Stimulated activated CD4-positive, alpha-beta T cell treated with anti-CD3 and anti-CD28 coated beads, Interleukin-12 subunit alpha, Interleukin-12 subunit beta, amount 100 ng/mL, for 48 hours (primary cell): Measurements from ENCODE around the gene RAD51AP1.

Experiments used
- DNase-seq, 3 donors: peaks; one replicate each; pipeline ENCODE4 v3.0.0-alpha.2; 2020; ENCODE audit warnings: low read depth in 2 of 3, low spot score in 1 of 3

RAD51AP1 gene

DNA sequence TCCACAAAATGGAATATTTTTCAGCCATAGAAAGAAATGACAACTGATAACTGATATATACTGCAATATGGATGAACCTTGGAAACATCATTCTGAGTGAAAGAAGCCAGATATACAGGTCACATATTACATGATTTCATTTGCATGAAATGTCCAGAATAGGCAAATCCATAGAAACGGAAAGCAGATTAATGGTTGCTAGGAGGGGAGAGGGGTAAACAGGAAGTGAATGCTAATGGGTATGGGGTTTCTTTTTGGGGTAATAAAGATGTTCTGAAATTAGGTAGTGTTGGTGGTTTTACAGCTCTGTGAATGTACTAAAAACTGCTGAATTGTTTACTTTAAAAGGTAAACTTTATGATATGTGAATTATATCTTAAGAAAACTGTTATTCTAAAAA lies 6.5 kb downstream of the RAD51AP1 start:
- DNase-seq, result no peak

DNA sequence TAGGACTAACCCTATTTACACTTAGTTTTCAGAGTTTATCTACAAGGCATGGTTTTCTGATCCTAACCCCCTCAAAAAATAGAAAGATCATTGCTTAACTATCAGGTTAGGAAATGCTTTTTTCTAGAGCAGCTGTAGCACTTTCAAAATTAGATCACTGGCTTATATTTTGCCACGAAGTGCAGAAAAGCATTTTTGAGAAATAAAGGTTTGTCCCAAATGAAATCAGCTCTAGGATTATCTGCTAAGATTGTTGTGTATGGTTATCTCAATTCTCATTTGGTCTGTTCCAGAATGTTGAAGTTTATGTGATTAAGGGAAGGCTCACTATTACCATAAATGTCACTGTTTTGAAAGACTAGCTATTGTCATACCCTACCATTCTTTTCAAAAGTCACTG lies 13.5 kb downstream of the RAD51AP1 start:
- no peak for DNase-seq

DNA sequence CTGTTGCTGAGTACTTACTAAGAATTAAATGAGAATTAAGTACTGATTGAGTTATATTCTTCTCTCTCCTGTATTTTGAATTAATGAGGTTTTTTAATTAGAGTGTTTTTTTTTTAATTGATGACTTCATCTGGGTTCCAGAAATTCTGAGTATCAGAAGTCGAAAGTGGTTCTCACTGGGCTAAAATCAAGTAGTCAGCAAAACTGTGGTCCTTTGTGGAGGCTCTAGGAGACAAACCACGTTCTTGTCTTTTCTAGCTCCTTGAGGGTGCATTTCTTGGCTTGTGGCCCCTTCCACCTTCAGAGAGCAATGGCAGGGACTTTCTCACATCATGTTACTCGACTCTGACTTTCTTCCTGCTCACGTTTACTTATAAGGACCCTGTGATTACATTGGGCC lies 15.3 kb downstream of the RAD51AP1 start:
- no peak for DNase-seq

DNA sequence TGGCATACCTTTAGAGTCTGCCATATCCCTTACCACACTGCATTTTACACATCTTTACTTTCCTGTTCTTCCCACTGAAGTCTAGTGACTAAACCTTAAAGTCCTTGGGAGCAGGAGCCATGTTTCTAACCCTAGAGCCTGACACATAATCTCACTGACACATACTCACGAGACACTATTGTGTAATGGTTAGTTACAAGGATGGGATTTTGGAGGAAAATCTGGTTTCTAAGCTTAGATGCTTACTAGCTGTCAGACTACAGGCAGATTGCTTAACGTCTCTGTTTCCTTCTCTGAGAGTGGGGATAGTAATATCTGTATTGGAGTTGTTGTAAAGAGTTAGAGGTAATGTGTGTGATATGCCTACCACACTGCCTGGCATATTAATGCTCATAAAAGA lies 17.1 kb downstream of the RAD51AP1 start:
- no peak for DNase-seq

DNA sequence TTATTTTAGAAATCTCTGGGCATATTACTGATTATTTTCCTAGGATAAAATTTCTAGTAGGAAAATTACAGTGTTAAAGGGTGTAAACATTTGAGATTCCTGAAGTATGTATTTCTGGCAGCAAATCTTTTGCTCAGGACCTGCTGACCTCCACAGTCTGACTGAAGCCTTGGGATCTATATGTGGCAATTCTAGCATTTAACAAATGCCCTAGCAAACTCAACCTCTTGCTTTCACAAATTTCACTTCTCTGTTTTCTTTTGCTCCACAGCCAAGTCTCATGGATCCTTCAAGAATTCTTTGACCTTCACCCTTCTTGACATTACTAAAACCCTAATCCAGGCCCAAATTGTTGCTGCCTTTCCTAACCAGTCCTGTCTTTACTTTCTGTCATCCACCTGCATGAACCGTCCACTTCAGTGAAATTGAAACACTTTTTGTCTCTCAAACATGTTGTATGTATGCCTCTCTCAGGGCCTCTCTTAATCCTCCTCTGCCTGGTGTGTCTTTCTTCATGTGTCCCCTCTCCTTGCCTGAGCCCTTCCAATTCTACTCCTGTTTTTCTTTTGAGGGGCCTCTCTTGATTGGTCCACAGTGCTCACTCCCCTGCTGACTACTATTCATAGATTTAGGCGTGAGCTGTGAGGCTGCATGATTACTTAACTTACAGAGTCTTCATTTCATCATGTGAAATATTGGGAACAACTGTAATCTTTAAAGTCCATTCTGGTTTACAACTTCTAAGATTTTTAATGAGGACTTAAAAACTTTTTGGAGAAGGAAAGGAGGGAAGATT lies 18.2 kb downstream of the RAD51AP1 start:
- DNase-seq, result no peak

DNA sequence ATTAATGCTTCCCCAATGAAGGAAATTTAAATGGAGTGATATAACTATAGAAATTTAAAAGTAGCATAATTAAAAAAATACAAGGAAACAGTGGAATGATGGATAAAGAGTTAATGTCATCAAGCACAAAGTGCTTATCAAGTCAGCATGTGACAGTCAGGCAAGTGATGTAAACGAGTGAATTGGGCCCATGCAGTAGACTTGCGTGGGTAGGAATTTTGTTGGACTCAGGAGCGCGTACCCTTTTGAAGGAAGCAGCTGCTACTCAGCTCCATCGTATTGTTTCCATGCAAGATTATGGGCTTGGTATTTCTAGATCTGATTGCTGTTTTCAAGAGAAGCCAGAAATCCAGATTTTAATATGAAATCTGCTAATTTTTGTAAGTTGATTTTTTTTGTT lies 18.9 kb downstream of the RAD51AP1 start:
- no peak for DNase-seq

DNA sequence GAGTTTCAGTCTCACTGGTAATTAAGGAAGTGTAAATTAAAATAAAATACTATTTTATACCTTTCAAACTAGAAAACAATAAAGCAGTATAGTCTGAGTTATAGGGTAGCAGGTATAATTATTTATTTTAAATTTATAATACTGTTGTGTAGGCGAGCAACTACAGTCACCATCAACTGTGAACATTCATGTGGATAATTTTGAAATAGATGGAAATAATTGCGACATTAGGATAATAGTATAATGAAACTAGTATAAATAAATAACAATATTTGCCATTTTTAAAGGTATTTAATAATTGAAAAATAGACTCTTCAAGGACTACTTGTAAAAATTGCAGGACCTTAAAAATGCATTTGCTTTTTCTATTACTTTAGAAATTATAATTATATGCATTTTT lies 19.5 kb downstream of the RAD51AP1 start:
- no peak for DNase-seq

DNA sequence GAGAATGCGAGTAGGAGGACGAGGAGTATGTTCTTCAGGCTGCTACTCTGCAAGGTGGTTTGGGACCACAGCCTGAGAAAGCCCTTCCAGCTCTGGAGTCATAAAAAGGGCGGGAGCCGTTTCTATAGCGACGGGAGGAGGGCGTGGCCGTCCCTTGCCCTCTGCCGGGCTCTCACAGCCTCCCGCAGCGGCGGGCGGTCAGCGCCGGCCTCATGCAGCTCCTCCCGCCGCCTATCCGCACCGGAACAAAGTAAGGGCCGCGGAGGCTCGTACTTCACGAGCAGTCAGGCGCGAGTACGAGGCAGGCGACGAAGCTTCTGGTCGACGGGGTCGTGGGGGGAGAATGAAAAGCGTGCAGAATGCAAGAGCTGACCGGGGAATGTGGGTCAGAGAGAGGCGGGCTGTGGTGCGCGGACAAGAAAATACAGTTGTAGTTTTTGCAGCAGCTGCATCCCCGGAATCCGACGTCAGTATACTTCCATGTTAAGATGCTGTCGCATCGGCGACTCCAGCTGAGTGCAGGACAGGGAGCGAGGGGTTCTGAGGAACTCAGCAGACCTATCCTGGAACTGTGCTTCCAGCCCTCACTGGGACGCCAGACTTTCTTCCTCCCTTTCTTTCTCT lies 23.5 kb downstream of the RAD51AP1 start, which contains the start of gene DYRK4:
Gene DYRK4 (plus strand): TSS at position 175 of the 624 bp plus-strand sequence. CDS start 38 bp downstream, at position 213.
- no peak for DNase-seq

DNA sequence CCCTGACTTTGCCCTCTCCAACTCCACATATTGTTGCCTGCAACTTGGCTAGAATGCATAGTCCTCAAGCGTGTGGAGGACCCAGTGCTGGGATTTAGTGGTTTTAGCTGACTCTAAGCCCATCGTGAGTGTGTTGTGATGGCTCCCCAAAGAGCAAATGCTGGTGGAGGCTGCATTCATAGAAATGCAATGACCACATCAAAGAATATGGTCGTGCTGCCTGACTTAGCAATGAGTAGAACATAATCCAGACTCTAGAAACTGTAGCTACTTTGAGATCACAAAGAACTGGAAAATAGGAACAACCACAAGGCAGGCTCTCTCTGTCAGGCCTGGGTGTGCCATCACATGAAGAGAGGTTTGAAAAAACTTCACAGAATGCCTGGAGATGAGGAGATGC lies 24.6 kb downstream of the RAD51AP1 start:
- DNase-seq, result no peak

DNA sequence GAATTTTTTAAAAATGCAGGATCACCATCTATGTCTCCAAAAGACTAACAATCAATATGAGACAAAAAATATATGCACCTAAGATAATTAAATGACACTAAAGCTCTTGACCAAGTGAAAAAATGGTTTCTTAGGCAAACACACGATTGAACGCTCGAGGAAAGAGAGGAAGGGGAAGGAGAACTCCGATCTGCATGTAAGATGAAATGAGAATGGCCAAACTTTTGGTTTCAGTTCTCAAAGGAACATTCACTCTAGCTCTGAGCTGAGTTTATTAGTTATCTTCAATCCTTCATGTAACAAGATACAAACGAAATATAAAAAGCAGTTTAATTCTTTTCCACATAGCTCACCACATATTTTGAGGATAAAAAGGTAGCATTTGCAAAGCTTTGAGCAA lies 26.1 kb downstream of the RAD51AP1 start:
- no peak for DNase-seq

DNA sequence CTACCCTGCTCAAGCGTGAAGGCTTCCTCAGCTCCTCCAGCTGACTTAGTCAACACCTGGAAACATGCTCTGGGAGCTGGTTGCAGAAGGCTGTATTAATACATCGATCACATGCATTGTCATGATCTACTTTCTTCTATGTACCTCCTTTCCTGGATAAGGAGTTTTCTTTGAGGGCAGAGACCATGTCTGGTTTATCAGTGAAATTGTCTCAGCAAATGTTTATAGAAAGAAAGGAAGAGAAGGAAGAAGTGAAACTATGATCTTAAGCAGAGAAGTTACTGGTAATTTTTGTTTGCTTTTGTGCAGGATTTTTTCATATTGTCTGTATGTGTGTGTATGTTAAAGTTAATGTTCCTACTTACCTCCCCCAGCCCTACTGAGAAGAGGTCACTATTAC lies 27.8 kb downstream of the RAD51AP1 start:
- DNase-seq, result no peak

DNA sequence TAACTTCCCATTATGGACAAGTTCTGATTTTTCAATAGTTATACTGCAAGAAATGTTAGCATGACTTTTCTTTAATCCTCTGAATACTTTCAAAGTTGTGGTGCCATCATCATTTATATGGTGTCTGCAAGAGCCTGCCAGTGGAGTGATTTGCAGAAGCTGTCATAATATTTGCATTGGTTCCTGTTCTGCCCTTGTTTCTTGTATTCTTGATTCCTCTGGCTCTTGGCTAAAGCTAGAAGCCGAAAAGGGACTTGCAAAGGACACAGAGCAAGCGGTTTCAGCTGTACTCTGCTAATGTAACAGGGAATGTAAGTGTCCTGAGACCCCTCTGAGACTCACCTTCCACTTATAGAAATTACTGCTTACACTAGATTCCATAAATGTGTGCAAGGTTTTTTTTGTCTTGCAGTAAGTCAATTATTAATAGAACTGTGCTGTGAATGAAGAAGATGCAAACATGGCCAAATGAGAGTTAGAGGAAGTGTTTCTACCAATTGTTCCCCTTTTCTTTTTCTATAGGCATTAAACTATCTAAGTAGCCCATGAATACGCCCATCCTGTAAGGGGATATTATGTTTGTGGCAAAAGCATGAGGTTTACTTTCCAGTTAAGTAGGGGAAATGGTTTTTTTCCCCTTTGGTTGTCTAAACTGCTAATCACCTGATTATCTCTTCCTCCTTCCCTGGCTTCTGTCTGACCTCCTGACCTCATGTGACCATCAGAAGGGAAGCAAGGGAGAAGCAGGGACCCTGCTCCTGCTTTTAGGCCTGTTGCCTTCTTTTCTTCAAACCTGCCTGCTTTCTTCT lies 28.6 kb downstream of the RAD51AP1 start:
- DNase-seq, result no peak

DNA sequence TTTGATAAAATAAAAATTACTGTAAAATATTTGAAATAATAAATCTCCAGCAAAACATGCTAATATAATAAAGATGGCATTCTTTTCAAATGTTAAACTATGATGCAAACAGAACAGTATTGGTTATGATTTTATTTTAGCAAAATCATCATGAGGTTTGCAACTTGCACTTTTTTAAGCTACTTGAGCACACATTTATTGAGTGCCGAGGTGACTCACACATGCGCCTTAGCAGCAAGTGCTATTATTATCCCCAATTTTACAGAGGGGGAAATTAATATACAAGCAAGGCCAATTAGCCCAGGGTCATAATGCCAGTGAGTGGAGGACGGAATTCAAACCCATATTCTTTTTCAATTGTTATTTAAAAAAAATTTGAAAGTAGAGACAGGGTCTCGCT lies 30.6 kb downstream of the RAD51AP1 start:
- no peak for DNase-seq

DNA sequence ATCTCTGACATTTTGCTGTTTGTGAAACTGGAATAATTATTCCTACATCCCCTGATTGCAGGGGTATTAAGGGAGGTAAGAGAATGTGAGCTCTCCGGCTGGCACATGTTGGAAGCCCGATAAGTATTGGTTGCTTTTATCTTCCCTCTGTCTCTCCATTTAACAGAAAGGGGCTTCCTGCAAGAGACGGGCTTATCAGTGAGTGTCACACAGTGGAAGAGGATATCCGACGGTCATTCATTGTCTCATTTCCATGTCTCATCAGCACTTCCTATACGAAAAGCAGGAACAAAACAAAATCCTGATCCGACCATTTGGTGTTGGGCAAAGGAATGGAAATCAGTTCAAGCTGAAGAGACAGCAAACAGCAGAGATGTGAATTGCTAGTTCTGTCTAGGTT lies 34.0 kb downstream of the RAD51AP1 start:
- DNase-seq, result no peak

DNA sequence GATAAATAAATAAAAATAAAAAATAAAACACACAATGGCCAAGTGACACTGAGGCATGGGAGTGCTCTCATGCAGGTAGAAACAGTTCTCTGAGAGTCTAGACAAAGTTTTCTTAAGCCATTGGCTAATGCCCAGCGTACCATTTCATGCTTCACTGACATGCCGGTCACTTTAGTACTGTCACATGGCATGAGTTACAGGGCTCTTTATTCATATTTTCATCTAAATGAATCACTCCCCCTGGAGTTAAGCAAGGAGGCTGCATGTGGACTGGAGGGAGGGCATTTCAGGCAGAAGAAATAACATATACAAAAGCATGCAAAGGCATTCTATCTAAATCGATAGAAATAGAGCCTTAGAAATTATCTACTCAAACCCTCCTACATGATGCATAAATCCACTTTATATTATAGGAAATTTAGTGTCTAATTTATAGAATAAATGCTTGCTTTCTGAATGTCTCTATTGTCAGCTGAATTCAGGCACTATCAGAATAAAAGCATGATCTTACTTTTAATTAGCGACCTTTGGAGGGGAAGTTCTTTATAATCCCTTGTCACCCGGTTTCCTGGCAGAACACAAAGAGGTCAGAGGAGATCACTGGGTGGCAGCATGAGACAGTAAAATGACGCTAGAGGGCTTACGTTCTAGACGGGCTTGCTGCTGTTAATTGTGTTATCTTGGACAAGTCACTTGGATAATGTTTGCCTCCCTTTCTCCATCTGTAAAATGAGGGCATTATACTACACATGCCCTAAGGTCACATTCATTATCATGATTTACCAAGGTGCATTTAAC lies 40.8 kb downstream of the RAD51AP1 start:
- no peak for DNase-seq

DNA sequence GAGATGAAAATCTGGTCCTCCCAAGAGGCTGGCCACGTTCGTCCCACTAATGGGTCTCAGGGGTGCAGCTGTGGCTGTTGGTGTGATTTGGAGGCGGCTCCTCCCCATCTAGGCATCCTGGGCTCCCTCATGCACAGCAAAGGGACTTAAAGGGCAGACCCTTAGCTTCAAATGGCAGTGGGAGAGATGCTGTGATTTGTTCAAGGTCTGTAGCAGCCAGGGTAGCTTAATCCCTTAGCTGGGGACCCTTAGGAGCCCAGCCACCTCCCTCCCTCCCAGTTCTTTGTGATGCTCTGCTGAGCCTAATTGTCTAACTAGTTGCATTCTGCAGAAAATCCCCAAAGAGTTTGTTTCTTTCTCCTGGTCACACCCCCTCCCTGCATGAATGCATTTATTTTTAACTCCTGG lies 41.6 kb downstream of the RAD51AP1 start:
- DNase-seq, result no peak

DNA sequence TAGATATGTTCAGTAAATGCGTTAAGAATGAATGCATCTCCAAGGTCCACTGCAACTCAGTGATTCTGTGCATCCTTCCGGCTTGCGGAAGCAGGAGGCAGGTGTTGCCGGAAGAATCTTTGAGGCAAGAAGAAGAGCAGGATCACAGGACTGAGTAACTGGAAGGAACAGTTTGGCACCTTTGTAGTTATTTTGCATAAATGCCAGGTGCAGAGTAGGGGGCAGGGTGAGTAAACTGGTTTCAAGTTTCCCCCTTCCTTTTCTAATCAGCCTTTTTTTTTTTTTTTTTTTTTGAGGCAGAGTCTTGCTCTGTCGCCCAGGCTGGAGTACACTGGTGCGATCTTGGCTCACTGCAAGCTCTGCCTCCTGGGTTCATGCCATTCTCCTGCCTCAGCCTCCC lies 45.6 kb downstream of the RAD51AP1 start:
- DNase-seq, result no peak

DNA sequence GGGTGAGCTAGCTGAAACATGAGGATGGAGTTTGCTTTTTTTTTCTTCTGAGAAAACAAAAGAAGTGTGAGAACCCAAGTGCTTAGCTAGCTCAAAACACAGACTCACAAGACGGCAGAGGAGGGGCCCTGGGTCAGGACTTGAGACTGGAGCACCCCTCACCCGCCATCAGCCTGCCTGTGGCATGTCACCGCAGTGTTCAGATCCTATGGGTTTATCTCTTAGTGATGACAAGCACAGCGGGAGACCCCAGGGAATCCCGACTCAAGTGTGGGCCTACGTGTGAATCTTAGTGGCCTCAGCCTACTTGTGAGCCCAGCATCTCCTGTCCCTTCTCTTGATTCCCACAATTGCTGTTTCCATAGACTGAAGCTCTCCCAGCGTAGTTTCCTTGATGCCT lies 46.2 kb downstream of the RAD51AP1 start:
- no peak for DNase-seq

DNA sequence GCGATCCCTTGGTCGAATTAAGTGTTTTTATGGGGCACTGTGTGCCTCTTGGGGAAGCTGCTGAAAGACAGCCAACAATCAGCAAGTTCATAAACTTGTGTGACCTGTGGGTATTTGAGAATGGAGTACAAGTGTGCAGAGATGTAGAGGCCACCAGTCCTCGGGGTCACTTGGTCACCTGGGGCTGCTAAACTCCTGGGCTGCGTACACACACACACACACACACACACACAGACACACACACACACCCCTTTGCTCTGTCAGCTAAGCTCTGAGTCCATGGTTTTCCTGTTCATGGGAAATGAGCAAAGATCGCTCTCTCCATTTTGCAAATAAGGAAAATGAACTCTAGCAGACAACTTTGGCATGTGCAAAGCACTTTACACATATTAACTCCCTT lies 47.8 kb downstream of the RAD51AP1 start:
- no peak for DNase-seq

DNA sequence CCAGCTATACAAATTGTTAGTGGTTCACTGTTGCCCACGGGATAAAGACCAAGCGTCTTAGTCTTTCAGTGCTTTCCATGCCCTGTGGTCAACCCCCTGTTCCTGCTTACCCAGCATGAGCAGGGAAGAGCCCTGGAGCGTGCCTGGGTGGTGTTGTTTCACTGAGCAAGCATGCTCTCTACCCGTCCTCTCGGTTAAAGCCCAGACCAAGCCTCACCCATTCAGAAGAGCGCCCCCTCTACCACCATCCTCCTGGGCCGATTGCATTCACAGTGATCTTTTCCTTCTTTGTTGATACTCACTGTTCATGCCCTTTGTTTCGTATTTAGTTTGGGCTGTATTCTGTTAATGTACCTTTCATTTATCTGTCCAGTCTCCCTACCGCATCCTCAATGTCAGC lies 48.4 kb downstream of the RAD51AP1 start:
- DNase-seq, result no peak

DNA sequence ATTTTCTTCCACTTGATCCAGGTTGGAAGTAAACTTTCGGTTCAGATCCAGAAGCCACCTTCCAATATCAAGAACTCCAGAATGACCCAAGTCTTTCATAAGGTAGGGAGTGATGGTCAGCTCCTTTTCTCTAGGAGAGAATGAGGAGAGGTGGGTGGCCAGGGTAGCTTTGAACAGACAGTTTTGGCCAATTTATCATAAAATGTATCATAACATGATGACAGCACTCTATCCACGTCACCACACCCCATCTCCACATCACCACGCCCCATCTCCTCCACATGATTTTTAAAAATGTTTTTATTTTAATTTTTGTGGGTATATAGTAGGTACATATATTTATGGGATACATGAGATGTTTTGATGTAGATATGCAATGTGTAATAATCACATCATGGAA lies 50.2 kb downstream of the RAD51AP1 start:
- no peak for DNase-seq
